ENCODE data around the gene ACACA.

The ACACA gene

DNA sequence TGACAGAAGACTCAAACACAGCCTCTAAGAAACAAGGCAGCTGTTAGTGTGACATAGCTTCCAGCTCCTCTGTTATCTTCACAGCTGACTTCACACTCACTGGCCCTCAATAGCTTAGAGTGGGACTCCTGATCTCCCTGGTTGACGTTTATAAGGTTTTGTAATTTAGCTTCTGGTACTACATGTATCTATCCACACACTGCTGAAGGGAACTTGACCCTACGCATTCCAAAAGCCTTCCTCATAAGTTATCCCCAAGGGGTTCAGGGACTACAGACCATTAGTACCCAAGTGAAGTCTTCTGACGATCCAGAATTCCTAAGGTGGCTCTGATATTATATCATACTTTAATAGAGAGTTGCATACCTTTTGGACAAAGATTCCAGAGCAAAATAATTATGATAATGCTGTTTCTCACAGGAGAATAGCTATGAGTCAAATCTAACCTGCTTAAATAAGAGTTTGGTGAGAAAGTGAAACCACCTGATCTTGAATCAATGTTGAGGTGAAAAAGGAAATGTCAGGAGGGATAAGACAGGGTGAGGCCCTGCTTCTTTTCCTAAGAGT lies 14.5 kb downstream of the ACACA start:
- TF ChIP-seq, protein P1, sequence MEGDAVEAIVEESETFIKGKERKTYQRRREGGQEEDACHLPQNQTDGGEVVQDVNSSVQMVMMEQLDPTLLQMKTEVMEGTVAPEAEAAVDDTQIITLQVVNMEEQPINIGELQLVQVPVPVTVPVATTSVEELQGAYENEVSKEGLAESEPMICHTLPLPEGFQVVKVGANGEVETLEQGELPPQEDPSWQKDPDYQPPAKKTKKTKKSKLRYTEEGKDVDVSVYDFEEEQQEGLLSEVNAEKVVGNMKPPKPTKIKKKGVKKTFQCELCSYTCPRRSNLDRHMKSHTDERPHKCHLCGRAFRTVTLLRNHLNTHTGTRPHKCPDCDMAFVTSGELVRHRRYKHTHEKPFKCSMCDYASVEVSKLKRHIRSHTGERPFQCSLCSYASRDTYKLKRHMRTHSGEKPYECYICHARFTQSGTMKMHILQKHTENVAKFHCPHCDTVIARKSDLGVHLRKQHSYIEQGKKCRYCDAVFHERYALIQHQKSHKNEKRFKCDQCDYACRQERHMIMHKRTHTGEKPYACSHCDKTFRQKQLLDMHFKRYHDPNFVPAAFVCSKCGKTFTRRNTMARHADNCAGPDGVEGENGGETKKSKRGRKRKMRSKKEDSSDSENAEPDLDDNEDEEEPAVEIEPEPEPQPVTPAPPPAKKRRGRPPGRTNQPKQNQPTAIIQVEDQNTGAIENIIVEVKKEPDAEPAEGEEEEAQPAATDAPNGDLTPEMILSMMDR (conservative IDR thresholded peaks at IDR 0.05) = no peak
- no peak for TF ChIP-seq ZFX (IDR thresholded peaks at IDR 0.05)
- H3K27ac ChIP-seq = no peak overlapping the region

DNA sequence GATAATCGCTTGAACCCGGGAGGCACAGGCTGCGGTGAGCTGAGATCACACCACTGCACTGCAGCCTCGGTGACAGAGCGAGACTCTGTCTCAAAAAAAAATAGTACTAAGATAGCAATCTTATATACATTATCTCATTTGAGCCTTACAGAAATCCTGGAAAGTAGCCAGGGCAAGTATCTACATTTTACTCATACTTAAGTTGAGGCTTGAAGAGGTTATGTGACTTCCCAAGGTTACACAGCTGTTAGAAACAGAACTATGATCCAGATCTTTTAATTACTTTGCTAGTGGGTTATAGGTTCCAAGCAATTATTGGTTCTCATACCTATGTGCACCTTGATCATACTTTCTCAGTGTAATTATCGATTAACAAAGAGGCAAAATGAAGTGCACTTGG lies 15.5 kb downstream of the ACACA start:
- TF ChIP-seq, protein P1 (conservative IDR thresholded peaks at IDR 0.05) = no peak
- no peak for TF ChIP-seq ZFX (IDR thresholded peaks at IDR 0.05)
- no peak overlapping the region for H3K27ac ChIP-seq

DNA sequence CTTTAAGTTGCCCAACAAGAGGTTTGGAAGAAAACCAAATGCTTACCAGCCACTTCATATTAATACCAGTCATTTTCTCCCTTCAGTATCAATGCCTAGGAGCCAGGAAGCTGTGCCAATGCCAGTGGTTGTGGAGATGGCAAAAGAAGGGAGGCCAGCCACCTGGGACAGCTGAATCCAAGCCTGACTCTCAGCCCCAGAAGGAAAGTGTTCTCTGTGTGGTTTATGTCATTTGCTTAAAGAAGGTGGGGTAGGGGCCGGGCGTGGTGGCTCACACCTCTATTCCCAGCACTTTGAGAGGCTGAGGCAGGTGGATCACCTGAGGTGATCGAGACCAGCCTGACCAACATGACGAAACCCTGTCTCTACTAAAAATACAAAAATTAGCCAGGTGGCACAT lies 17.5 kb downstream of the ACACA start:
- TF ChIP-seq ZFX (IDR thresholded peaks at IDR 0.05) = no peak
- TF ChIP-seq, protein P1 (conservative IDR thresholded peaks at IDR 0.05) = no peak

DNA sequence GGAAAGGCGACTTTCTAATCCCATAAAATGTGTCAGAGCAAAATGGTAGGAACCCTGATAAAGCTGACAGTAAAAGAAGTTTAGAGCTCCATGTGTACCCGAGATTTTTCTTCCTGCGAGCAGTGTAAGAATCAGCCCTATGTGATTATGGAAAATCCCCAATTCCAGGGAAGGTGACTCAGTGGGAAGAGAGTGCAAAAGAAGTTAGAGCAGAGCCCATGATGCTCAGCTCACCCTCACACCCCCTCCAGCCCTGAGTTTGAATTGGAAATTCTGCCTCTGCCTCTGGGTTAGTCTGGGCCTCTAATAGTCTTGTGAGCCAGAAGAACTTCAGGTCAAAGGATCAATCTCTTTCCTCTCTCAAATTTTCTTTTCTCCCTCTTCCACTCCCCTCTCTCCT lies 18.4 kb downstream of the ACACA start:
- no peak overlapping the region for H3K27ac ChIP-seq
- TF ChIP-seq, protein P1 (conservative IDR thresholded peaks at IDR 0.05) = no peak
- no peak for TF ChIP-seq ZFX (IDR thresholded peaks at IDR 0.05)

More for the DNA sequence above, 17.5 kb downstream of the ACACA start:
- H3K27ac ChIP-seq = no peak overlapping the region

DNA sequence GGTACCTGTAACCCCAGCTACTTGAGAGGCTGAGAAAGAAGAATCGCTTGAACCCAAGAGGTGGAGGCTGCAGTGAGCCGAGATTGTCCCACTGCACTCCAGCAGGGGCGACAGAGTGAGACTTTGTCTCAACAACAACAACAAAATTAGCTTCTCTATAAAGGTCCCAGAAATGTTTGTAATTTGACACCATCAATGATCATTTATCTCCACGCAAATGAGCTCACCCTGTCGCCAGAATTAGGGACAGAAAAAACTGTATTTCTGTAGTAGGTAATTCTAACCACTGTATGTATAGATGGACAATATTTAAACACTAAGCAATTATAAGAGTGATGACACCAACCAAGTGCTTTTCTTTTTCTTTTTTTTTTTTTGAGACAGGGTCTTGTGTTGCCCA lies 20.2 kb downstream of the ACACA start:
- H3K27ac ChIP-seq = no peak overlapping the region
- TF ChIP-seq, protein P1 (conservative IDR thresholded peaks at IDR 0.05) = no peak
- TF ChIP-seq ZFX (IDR thresholded peaks at IDR 0.05) = no peak

DNA sequence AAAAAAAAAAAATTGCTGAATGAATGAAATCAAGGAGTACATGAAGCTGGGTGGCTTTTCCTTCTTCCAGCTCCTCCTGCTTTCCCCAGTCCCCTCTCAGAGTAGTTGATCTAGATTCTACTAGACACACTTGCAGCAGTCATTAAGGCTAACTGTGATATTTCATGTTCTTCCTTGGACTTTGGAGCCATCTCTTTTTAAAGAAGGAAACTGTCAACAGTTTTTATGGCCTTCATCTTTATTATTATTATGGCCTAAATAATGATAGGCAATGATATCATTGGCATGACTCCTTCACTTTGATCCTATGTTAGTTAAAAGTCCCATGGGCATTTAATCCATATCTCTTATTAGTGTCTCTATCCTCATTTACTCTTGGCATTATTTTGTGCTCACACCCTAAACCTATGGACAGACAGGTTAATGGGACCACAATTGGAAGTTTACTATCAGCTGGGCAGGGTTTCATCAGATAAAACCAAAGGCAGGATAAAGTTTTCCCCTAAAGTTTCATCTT lies 21.1 kb downstream of the ACACA start:
- TF ChIP-seq, protein P1 (conservative IDR thresholded peaks at IDR 0.05) = no peak
- no peak for TF ChIP-seq ZFX (IDR thresholded peaks at IDR 0.05)
- no peak overlapping the region for H3K27ac ChIP-seq

DNA sequence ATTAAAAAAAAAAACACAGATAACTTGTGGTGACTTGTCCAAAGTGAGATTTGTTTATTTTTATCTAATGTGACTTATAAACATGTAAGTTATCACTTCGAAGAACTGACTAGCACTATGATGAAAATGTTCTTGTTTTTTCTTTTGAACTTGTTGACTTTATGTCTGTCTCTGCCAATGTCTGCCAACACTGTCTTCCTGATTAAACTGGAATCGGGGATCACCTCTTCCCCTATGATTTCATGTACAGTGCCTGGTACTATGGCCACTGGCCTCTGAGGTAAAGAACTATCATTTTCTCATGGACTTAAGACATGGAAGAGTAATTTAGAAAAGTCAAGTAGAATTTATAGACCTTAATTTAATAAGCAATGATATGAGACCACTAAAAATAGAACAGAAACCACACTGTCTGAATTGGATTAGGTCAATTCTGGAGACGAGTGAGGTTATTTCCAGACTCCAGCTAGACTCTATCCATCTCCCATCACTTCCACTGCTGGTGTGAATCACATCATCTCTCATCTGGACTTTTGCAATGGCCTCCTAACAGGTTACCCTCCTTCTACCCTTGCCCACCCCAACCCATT lies 22.0 kb downstream of the ACACA start:
- no peak overlapping the region for H3K27ac ChIP-seq
- no peak for TF ChIP-seq ZFX (IDR thresholded peaks at IDR 0.05)
- TF ChIP-seq, protein P1 (conservative IDR thresholded peaks at IDR 0.05) = no peak

Data from C4-2B (cell line).